ENCODE measurements around the gene BPIFB2. TPM values are rescaled to one million over a fixed set of nuclear protein-coding genes. Genes with fewer than 3 reads are reported as not detected.

The BPIFB2 gene
- total and polyA plus RNA-seq, 2 donors (not counting 3 experiments of a cell fraction or from before 2014, with no cell fraction given) = not detected

DNA sequence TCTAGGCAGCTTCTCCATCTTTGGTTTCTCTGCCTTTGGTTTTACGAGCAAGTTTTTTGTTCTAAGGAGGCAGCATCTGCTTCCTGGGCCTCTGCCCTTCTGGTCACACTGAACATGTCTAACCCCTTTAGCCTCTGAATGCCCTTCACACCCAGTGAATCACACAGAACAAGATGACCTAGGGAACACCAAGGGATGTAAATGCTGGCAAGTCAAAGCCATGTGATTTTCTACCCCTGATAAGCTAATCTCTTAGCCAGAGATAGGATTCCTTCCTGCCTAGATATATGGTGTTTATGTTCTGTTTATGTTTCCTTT lies 16.7 kb downstream of the BPIFB2 start:
- dilution Hi-C loops (cut with MboI; ENCODE audit: extremely low pct_ligation_motif_present, low sequenced_read_pairs) (no loop called here), intact Hi-C loops (cut with micrococcal nuclease) (no loop called here)
- Histone ChIP-seq H3K36me3 (ENCODE audit: control insufficient read depth in 2 of 2, extremely low read depth in 1 of 2, insufficient read depth in 2 of 2, low read length in 2 of 2) (no peaks in the 10 kb centered on the region), H3K9me3 (replicated peaks; ENCODE audit: control insufficient read depth, insufficient read depth, low read length) (no peaks in the 10 kb centered on the region), H3K27ac (ENCODE audit: insufficient read depth, low read depth, low read length) (no peak overlapping the region), H3K9ac (replicated peaks; ENCODE audit: extremely low read depth, insufficient read depth, low read length) (no peak overlapping the region), H4K20me1 (replicated peaks; ENCODE audit: control insufficient read depth, extremely low read depth, insufficient read depth, low read length) (no peaks in the 10 kb centered on the region), H3K9me1 (replicated peaks; ENCODE audit: control insufficient read depth, extremely low read depth, insufficient read depth, low read length) (no peaks in the 10 kb centered on the region), H3K4me1 (ENCODE audit: control insufficient read depth, extremely low read depth, insufficient read depth, low read length) (no peaks in the 10 kb centered on the region), H3K4me2 (ENCODE audit: insufficient read depth, low read length) (no peak overlapping the region), H2AFZ (ENCODE audit: low read depth, low read length) (no peak overlapping the region), H3K27me3 (ENCODE audit: control insufficient read depth in 2 of 2, insufficient read depth in 2 of 2, low read length in 2 of 2) (no peaks in the 10 kb centered on the region), H3K4me3 (replicated peaks in 1 of 3; ENCODE audit: insufficient read depth in 1 of 3, low read depth in 1 of 3, low read length in 3 of 3) (no peak overlapping the region), H3K79me2 (ENCODE audit: control insufficient read depth, insufficient read depth, low read length) (no peaks in the 10 kb centered on the region)
- DNase-seq (ENCODE audit: low read depth, low spot score) = no peak
- TF ChIP-seq EZH2 (IDR thresholded peaks at IDR 0.05; ENCODE audit: borderline replicate concordance, low read depth, low read length, severe bottlenecking) = no peak
- no peak for TF ChIP-seq MYC (IDR thresholded peaks at IDR 0.05; ENCODE audit: low read depth, low read length)
- no peak for TF ChIP-seq JUN (IDR thresholded peaks at IDR 0.05; ENCODE audit: borderline replicate concordance, insufficient read depth, insufficient read length, low read depth)
- TF ChIP-seq MAX (IDR thresholded peaks at IDR 0.05; ENCODE audit: insufficient read depth, insufficient read length) = no peak
- TF ChIP-seq POLR2A (IDR thresholded peaks at IDR 0.05; ENCODE audit: low read depth, low read length) = no peak
- no peak for TF ChIP-seq CTCF (IDR thresholded peaks at IDR 0.05; ENCODE audit: extremely low read depth in 1 of 2, insufficient read depth in 1 of 2, low read depth in 1 of 2, low read length in 2 of 2)
- no peak for TF ChIP-seq POLR2AphosphoS5 (IDR thresholded peaks at IDR 0.05; ENCODE audit: insufficient read depth, low read depth, low read length)
- TF ChIP-seq FOS (IDR thresholded peaks at IDR 0.05; ENCODE audit: borderline replicate concordance, insufficient read depth, low read length) = no peak
- no peak for TF ChIP-seq GATA2 (IDR thresholded peaks at IDR 0.05; ENCODE audit: insufficient read depth, insufficient read length, low read depth, low read length)
- BruUV-seq (replicated peaks) = no TSS peak
- POLR2A ChIA-PET = no interaction called here
- CTCF ChIA-PET = no interaction called here
- no peak for FAIRE-seq

All from endothelial cell of umbilical vein (primary cell).